ENCODE measurements around the gene FAM180A.
"Not testable (repeated sequence)": the region's sequence is repeated elsewhere in the genome, so short reads cannot be mapped to it uniquely, and the experiment has no call there.

FAM180A gene
- 0 reads per million in 2 donors for total RNA-seq

GRCh38 chr7:135748770-135749169 lies at the start of gene FAM180A:
Gene FAM180A (minus strand): TSS chr7:135748813. CDS start chr7:135748580, 233 bp downstream.
- no peak for DNase-seq

- DNase-seq: no peak
Measured at GRCh38 chr7:135798095-135798494, 49.5 kb upstream of the FAM180A start.

GRCh38 chr7:135795846-135796570 lies 47.4 kb upstream of the FAM180A start:
- no peak for DNase-seq

- no peak for DNase-seq
Measured at GRCh38 chr7:135793841-135794240, 45.2 kb upstream of the FAM180A start.

GRCh38 chr7:135792866-135793265 lies 44.3 kb upstream of the FAM180A start:
- no peak for DNase-seq

DNA sequence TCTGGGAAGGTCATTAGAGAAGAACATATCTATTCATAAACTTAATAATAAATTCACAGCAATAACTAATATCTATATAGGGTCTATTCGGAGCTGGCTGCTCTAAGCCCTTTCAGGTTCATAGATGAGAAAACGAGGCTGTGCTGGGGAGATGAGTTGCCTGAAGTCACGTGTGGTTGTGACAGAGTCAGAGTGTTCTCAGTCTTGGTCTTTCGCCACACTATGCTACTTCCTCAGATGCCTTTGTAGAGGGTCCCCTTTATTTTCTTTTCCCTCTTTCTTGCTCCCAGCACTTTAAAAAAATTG lies 43.7 kb upstream of the FAM180A start:
- no peak for DNase-seq

GRCh38 chr7:135791543-135792362 lies 43.1 kb upstream of the FAM180A start:
- no peak for DNase-seq

DNA sequence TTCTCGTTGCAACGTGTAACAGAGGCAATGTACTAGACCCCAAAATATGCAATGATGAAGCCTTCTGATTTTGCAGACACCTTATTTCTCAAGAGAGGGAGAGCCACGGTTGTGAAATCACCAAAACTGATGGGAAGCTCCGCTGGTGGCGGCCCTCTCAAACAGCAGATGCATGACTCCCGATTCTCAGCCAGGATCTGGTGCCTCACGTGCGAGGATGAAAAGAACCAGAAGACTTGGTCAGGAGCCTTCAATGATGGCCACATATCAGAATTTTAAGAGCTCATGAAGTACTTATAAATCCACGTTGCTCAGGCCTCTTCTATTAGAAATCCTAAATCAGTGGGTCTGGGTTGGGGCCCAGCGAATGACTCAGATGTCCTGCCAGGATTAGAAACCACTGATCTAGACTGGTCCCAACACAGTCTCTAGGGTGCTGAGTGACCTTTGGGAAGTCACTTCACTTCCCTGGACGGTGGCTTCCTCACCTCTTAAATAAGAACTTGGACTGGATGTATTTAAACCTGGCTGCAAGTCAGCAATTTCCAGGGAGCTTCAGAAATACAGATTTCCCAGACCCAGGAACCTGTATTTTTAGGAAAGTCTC lies 41.9 kb upstream of the FAM180A start:
- DNase-seq: no peak

DNA sequence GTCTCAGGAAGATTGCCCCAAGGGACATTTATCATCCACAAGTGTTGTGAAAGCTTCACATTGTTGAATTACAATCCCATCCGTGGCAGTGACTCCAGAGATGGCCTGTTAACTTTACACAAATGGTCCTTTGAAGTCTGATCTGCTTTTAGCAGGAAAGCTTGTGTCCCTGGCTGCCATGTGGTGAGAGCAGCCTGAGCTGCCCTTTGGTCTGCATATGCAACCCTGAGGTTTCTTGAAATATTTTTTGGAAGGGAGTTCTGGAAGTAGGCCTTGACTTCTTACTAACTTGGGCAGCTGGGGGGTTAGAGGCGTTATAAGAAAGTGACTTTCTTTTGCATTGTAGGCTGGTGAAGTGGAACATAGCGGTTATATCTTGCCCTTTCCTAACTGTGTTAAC lies 41.3 kb upstream of the FAM180A start:
- DNase-seq: no peak

GRCh38 chr7:135789431-135789830 lies 40.8 kb upstream of the FAM180A start:
- no peak for DNase-seq

GRCh38 chr7:135786911-135787310 lies 38.3 kb upstream of the FAM180A start:
- no peak for DNase-seq

- no peak for DNase-seq
Measured at GRCh38 chr7:135785065-135785464, 36.5 kb upstream of the FAM180A start.

DNA sequence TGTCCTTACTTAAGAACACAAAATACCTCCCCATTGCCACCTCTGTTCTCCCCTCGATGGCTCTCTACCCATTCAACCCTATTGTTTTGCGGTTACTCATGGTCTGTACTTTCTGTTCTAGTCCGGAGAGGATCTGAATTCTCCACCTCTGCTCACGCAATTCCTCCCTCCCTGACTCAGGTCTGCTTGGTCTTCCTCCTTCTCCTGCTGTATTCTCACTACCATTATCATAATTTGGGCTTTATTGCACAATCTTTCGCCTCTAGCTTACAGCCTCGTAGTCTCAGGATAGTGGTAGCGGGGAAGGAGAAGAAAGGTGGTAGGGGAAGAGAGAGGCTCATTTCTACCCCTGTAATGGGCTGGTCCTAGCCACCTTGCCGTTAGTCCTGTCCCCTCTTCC lies 35.4 kb upstream of the FAM180A start:
- no peak for DNase-seq

- no peak for DNase-seq
Measured at GRCh38 chr7:135782801-135783200, 34.2 kb upstream of the FAM180A start.

DNA sequence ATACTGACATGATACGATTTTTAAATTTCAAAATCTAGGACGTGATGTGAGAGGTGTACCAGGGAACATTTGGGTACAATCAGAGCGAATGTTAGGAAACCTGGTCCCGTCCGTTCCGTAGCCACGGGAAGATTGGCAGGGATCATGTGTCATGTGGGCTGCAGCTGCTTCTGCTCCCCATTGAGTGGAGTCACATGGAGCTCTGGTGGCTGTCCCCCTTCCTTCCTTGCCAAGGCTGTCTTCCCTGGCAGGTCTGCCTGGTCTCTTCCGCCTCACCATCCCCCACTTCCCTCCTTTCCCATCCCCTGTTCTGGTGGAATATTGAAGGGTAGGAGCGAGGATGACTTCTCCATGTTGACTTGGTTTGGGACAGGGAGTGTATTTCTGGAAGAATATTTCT lies 33.8 kb upstream of the FAM180A start:
- DNase-seq: no peak

DNA sequence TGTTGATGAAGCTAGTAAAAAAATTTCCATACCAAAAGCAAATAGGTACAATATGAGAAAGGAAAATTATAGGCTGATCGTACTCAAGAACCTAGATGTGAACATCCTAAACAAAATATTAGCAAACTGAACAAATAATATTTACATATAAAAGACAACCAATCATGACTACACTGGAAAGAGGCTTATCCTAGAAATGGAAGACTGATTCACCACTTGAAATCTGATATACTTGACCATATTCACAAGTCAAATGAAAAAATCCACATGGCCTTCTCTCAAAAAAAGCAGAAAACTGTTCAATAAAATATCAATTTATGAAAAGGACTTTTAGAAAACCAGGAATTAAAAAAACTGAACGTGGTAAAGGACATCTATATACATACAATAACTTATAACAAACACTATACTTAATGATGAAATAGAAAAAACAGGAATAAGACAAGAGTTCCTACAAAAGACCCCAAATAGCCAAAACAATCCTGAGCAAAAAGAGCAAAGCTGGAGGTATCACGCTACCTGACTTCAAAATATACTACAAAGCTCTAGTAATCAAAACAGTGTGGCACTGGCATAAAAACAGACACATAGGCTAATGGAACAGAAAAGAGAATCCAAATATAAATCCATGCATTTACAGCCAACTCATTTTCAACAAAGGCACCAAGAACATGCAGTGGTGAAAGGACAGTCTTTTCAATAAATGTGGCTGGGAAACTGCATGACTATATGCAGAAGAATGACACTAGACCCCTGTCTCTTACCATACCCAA lies 29.2 kb upstream of the FAM180A start:
- DNase-seq: no peak

- DNase-seq: not testable (repeated sequence)
Measured at GRCh38 chr7:135775915-135776314, 27.3 kb upstream of the FAM180A start.

GRCh38 chr7:135775230-135775629 lies 26.6 kb upstream of the FAM180A start:
- DNase-seq: no peak

- DNase-seq: no peak
Measured at GRCh38 chr7:135774284-135774683, 25.7 kb upstream of the FAM180A start.

- DNase-seq: no peak
Measured at GRCh38 chr7:135773464-135773863, 24.9 kb upstream of the FAM180A start.

DNA sequence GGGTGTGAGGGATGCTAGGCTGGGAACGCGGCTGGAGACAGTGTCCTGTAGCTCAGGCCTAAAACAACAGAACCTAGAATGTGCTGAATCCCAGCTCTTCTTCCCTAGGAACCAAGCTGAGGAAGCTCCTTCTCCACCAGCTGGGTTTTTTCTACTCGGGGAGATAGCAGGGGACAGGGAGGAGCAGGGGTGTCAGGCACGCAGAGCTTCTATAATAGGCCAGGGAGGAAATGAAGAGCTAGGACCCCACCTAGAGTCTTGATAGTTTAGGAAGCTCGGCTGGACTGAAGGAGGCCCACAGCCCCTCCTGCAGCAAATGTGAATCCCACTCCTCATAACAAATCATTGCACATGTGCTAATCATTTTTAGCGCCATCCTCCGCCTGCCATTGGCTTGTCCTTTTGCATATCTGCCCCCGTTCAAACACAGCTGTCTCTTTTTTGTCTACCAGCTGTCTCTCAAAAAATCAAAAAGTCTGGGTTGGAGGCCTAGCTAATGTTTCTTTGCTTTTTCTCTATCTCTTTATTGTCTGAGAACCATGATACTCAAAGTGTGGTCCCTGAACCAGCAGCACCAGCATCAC lies 24.1 kb upstream of the FAM180A start:
- no peak for DNase-seq

GRCh38 chr7:135771961-135772638 lies 23.5 kb upstream of the FAM180A start:
- no peak for DNase-seq

All from T-helper 2 cell (primary cell).